ENCODE data around the gene IQCN.

IQCN gene

DNA sequence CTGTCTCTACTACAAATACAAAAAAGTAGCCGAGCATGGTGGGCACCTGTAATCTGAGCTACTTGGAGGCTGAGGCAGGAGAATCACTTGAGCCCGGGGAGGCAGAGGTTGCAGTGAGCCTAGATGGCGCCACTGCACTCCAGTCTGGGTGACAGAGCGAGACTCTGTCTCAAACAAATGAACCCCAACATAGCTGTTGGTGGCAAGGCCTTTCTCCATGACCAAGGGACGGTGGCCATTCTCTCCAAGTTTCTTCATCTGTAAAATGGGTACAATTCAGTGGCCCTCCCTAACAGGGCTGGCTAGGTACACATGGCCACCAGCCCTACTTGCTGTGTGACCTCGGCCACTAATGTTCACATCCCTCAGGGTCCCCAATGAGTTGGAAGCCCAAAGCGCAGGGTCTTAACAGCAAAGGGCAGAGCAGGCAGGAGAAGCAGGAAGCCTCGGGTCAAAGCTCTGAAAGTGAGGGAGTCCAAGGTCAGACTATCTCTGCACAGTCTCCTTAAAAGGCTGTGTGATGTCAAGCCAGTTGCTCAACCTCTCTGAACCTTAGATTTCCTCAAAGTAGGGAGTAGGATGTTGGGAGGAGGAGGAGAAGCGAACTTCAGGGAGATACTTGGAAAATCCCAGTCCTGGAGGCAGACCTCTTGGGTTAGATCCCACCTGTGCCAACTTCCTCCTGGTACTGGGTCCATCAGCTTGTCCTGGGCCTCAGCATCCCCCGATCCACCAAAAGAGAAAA, 4.4 kb upstream of the IQCN start:
- peak; percentile 30 to 37 for DNase-seq (ENCODE audit: low read depth in 1 of 2, low spot score in 1 of 2)
- peak overlapping the region; percentile 96 for H3K27ac ChIP-seq (replicated peaks)
- peak overlapping the region; percentile 73 for H3K4me3 ChIP-seq (replicated peaks; ENCODE audit: insufficient read depth, low read length)
- TF ChIP-seq POLR2AphosphoS5 (IDR thresholded peaks at IDR 0.05; ENCODE audit: low read depth), result peak; percentile 57; the same call in 1 of the 2 replicates
- TF ChIP-seq, protein P1, sequence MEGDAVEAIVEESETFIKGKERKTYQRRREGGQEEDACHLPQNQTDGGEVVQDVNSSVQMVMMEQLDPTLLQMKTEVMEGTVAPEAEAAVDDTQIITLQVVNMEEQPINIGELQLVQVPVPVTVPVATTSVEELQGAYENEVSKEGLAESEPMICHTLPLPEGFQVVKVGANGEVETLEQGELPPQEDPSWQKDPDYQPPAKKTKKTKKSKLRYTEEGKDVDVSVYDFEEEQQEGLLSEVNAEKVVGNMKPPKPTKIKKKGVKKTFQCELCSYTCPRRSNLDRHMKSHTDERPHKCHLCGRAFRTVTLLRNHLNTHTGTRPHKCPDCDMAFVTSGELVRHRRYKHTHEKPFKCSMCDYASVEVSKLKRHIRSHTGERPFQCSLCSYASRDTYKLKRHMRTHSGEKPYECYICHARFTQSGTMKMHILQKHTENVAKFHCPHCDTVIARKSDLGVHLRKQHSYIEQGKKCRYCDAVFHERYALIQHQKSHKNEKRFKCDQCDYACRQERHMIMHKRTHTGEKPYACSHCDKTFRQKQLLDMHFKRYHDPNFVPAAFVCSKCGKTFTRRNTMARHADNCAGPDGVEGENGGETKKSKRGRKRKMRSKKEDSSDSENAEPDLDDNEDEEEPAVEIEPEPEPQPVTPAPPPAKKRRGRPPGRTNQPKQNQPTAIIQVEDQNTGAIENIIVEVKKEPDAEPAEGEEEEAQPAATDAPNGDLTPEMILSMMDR (IDR thresholded peaks at IDR 0.05; ENCODE audit: insufficient read depth, low read length), result no peak
- no peaks in the 10 kb centered on the region for H3K27me3 ChIP-seq (ENCODE audit: insufficient read depth, poor library complexity, severe bottlenecking)

DNA sequence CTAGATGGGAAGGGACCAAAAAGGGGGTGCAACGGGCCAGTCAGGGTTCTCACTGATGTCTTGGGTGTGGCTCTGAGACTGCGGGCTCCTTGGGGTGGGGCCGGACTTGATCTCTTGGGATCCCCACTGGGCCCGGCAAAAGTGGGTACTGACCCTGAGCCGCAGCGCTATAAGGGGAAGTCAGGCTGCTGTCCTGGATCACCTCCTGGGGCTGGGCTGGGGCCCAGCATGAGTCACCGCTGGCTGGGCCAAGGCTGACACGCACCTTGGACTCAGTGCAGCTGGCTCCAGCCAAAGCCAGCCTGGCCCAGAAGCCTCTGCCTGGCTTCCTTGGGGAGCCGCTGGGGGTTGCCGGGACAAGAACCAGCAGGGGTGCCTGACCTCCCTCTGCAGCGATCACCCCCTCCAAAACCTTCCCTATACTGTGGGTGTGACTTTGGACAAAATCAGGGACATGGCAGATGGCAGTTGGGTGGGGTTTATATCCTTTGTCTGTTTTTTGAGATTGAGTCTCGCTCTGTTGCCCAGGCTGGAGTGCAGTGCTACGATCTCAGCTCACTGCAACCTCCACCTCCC, 617 bp upstream of the IQCN start:
- H3K4me3 ChIP-seq (replicated peaks; ENCODE audit: insufficient read depth, low read length), result no peak overlapping the region
- peak overlapping the region; percentile 43 for H3K27ac ChIP-seq (replicated peaks)
- peak; percentile 77 for DNase-seq (ENCODE audit: low read depth in 1 of 2, low spot score in 1 of 2)
- TF ChIP-seq, protein P2, sequence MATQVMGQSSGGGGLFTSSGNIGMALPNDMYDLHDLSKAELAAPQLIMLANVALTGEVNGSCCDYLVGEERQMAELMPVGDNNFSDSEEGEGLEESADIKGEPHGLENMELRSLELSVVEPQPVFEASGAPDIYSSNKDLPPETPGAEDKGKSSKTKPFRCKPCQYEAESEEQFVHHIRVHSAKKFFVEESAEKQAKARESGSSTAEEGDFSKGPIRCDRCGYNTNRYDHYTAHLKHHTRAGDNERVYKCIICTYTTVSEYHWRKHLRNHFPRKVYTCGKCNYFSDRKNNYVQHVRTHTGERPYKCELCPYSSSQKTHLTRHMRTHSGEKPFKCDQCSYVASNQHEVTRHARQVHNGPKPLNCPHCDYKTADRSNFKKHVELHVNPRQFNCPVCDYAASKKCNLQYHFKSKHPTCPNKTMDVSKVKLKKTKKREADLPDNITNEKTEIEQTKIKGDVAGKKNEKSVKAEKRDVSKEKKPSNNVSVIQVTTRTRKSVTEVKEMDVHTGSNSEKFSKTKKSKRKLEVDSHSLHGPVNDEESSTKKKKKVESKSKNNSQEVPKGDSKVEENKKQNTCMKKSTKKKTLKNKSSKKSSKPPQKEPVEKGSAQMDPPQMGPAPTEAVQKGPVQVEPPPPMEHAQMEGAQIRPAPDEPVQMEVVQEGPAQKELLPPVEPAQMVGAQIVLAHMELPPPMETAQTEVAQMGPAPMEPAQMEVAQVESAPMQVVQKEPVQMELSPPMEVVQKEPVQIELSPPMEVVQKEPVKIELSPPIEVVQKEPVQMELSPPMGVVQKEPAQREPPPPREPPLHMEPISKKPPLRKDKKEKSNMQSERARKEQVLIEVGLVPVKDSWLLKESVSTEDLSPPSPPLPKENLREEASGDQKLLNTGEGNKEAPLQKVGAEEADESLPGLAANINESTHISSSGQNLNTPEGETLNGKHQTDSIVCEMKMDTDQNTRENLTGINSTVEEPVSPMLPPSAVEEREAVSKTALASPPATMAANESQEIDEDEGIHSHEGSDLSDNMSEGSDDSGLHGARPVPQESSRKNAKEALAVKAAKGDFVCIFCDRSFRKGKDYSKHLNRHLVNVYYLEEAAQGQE (IDR thresholded peaks at IDR 0.05; ENCODE audit: insufficient replicate concordance, low read depth), result no peak
- TF ChIP-seq POLR2AphosphoS5 (IDR thresholded peaks at IDR 0.05; ENCODE audit: low read depth) (no peak; the same call in 1 of the 2 replicates), SPI1 (IDR thresholded peaks at IDR 0.05; ENCODE audit: borderline replicate concordance, low read depth) (peak; percentile 81)
- no peaks in the 10 kb centered on the region for H3K27me3 ChIP-seq (ENCODE audit: insufficient read depth, poor library complexity, severe bottlenecking)

DNA sequence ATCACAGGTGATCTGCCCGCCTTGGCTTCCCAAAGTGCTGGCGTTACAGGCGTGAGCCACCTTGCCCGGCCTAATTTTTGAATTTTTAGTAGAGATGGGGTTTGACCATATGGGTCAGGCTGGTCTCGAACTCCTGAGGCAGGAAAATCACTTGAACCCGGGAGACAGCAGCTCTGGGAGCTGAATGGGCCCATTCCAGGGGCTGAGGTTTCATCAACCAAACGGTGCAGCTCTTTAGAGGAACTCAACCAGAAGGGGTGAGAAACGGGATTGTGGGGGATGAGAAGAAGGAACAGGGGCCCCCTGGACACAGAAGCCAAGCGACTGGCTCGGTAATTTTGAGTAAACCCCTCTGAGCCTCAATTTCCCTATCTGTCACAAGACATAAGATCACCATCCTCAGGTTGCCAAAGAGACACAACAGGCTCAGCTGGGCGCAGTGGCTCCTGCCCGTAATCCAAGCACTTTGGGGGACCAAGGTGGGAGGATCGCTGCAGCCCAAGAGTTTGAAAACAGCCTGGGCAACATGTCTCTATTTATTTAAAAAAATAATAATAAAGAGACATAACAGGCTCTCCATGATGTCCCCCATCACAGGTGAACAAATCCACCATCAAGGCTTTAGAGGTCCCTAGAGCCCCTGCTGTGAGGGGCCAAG, 562 bp downstream of the IQCN start:
- no peak for DNase-seq (ENCODE audit: low read depth in 1 of 2, low spot score in 1 of 2)
- Histone ChIP-seq H3K27me3 (ENCODE audit: insufficient read depth, poor library complexity, severe bottlenecking) (no peaks in the 10 kb centered on the region), H3K27ac (replicated peaks) (no peak overlapping the region), H3K4me3 (replicated peaks; ENCODE audit: insufficient read depth, low read length) (no peak overlapping the region)
- TF ChIP-seq SPI1 (IDR thresholded peaks at IDR 0.05; ENCODE audit: borderline replicate concordance, low read depth) (no peak), GABPA (IDR thresholded peaks at IDR 0.05; ENCODE audit: low read depth) (no peak), POLR2AphosphoS5 (IDR thresholded peaks at IDR 0.05; ENCODE audit: low read depth) (no peak)
- TF ChIP-seq, protein P2 (IDR thresholded peaks at IDR 0.05; ENCODE audit: insufficient replicate concordance, low read depth), result no peak
- TF ChIP-seq, protein P1 (IDR thresholded peaks at IDR 0.05; ENCODE audit: insufficient read depth, low read length), result no peak

DNA sequence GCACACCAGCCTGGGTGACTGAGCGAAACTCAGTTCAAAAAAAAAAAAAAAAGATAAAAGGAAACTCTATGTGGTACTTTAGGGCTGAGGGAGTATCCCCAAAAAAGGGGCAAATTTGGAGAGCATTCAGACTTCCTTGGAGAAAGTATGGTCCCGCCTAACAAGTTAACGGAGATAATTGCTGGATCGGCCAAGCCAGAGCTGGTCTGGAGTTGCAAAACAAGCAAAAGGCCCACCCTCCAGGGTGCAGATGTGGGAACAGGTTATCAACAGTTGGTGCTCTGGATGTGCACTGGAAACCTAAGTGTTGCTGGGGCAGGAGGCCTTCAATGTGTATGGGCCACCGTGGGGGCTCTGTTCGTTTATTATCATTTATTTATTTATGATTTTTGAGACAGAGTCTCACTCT, 2.8 kb downstream of the IQCN start:
- no peak overlapping the region for H3K27ac ChIP-seq (replicated peaks)
- H3K27me3 ChIP-seq (ENCODE audit: insufficient read depth, poor library complexity, severe bottlenecking), result no peaks in the 10 kb centered on the region
- H3K4me3 ChIP-seq (replicated peaks; ENCODE audit: insufficient read depth, low read length), result no peak overlapping the region
- TF ChIP-seq, protein P2 (IDR thresholded peaks at IDR 0.05; ENCODE audit: insufficient replicate concordance, low read depth), result no peak
- TF ChIP-seq, protein P1 (IDR thresholded peaks at IDR 0.05; ENCODE audit: insufficient read depth, low read length), result no peak
- TF ChIP-seq POLR2AphosphoS5 (IDR thresholded peaks at IDR 0.05; ENCODE audit: low read depth), result no peak
- TF ChIP-seq SPI1 (IDR thresholded peaks at IDR 0.05; ENCODE audit: borderline replicate concordance, low read depth), result no peak
- no peak for TF ChIP-seq GABPA (IDR thresholded peaks at IDR 0.05; ENCODE audit: low read depth)
- no peak for DNase-seq (ENCODE audit: low read depth in 1 of 2, low spot score in 1 of 2)
